ENCODE results near the gene DSTN. TPM values are rescaled to one million over a fixed set of nuclear protein-coding genes. Genes with fewer than 3 reads are reported as not detected.

The DSTN gene
- total RNA-seq, 1 donor from 2014 or later = 193 TPM

DNA sequence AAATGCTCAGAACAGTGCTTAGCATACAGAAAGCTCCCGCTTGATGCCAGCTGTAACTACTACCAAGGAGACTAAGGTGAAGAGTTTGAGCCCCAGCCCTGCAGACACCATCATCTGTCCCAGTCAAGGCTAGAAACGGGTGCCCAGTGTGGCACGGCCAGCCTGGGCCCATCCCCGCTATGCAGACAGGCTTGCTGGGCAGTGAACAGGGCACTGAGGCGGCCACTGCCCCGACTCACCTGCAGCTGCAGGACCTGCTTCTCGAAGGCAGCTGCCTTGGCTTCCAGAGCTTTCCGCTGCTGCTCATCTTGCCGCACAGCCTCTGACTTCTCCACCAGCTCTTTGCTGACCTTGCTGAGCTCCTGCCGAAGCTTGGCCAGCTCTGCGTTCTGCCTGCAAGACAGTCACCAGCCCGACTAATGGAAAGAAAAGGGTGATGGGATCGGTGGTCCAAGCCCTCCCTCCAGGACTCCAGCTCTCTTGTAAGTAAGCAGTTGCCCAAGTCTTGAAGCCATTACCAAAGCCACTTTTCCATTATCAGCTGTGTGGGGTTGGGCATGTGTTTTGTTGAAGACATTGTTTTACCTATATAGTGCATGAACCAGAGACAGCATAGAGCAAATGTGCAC is 63.5 kb downstream of the DSTN start:
- H3K36me3 Mint-ChIP-seq = peaks cover 14% of the 10 kb centered on the region
- H3K4me3 Mint-ChIP-seq = no peak overlapping the region
- TF ChIP-seq, protein P1, sequence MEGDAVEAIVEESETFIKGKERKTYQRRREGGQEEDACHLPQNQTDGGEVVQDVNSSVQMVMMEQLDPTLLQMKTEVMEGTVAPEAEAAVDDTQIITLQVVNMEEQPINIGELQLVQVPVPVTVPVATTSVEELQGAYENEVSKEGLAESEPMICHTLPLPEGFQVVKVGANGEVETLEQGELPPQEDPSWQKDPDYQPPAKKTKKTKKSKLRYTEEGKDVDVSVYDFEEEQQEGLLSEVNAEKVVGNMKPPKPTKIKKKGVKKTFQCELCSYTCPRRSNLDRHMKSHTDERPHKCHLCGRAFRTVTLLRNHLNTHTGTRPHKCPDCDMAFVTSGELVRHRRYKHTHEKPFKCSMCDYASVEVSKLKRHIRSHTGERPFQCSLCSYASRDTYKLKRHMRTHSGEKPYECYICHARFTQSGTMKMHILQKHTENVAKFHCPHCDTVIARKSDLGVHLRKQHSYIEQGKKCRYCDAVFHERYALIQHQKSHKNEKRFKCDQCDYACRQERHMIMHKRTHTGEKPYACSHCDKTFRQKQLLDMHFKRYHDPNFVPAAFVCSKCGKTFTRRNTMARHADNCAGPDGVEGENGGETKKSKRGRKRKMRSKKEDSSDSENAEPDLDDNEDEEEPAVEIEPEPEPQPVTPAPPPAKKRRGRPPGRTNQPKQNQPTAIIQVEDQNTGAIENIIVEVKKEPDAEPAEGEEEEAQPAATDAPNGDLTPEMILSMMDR (conservative IDR thresholded peaks at IDR 0.05) = no peak
- H3K9me3 Mint-ChIP-seq = no peaks in the 10 kb centered on the region
- no peak for DNase-seq (ENCODE audit: extremely low spot score, unreplicated experiment)
- no peaks in the 10 kb centered on the region for H3K27me3 Mint-ChIP-seq
- H3K4me1 Mint-ChIP-seq (ENCODE audit: unreplicated experiment) = peaks cover 11% of the 10 kb centered on the region
- H3K27ac Mint-ChIP-seq = no peak overlapping the region

DNA sequence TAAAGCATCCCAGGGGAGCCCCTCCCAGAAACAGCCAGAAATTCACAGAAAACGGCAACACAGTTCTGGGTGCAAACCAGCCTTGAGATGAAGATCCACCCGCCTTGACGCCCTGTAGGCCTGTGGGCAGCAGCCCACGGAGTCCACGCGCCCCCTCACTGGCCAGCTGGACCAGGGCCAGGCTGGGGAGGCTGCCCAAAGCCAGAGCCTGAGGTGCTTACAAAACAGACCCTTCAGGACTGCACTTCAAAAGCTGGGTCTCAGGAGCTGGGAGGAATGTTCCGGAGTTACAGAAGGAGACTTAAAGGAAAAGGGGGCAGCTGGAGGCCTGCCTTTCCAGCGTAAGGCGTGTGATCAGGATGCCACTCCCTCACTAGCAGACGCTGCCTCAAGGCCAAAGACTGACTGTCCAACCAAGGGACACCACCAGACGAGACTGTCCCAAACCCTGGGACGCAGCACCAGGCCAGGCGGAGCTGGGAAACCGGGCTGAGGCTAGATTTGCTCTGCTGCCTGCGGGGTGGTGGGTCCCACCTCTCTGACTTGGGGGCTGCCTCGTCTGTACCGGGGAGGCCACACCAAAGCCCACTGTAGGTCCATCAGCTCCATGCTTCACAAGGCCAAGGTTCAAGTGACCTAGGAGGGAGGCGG is 64.1 kb downstream of the DSTN start:
- TF ChIP-seq, protein P1 (conservative IDR thresholded peaks at IDR 0.05) = no peak
- H3K4me3 Mint-ChIP-seq = no peak overlapping the region
- peaks cover 11% of the 10 kb centered on the region for H3K4me1 Mint-ChIP-seq (ENCODE audit: unreplicated experiment)
- no peaks in the 10 kb centered on the region for H3K9me3 Mint-ChIP-seq
- no peaks in the 10 kb centered on the region for H3K27me3 Mint-ChIP-seq
- peaks cover 11% of the 10 kb centered on the region for H3K36me3 Mint-ChIP-seq
- no peak for DNase-seq (ENCODE audit: extremely low spot score, unreplicated experiment)
- no peak overlapping the region for H3K27ac Mint-ChIP-seq

DNA sequence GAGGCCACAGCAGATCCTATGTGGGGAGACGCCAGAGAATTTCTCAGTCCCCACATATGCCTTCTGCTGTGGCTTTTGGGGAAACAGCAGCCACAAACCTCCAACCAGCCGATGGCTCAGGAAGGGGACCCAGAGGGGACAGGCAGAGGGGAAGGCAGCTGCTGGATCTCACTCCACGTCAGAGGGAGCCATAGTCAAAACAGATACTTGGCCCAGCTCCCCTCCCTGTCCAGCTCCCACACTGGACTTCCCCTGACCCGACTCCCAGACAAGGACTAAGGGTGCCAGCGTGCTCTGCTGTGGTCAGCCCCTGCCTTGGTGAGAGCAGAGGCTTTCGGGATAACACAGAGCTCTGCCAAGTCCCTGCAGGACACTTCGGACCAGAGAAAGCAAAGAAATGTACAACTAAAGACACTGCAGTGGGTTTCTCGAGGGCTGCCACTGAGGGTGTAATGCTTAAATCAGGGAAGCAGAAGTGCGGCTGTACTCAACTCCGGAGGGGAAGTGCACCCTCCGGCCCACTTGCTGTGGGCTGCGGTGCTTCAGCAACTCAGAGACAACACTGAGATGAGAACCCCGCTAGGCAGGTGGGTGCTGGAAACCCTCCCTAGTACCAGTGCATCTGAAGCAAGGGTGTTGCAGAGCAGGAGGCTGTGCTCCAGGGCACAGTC is 64.9 kb downstream of the DSTN start:
- H3K27me3 Mint-ChIP-seq = no peaks in the 10 kb centered on the region
- H3K36me3 Mint-ChIP-seq = peaks cover 11% of the 10 kb centered on the region
- no peak for DNase-seq (ENCODE audit: extremely low spot score, unreplicated experiment)
- H3K4me3 Mint-ChIP-seq = no peak overlapping the region
- H3K27ac Mint-ChIP-seq = no peak overlapping the region
- TF ChIP-seq, protein P1 (conservative IDR thresholded peaks at IDR 0.05) = no peak
- peaks cover 11% of the 10 kb centered on the region for H3K4me1 Mint-ChIP-seq (ENCODE audit: unreplicated experiment)
- H3K9me3 Mint-ChIP-seq = no peaks in the 10 kb centered on the region

DNA sequence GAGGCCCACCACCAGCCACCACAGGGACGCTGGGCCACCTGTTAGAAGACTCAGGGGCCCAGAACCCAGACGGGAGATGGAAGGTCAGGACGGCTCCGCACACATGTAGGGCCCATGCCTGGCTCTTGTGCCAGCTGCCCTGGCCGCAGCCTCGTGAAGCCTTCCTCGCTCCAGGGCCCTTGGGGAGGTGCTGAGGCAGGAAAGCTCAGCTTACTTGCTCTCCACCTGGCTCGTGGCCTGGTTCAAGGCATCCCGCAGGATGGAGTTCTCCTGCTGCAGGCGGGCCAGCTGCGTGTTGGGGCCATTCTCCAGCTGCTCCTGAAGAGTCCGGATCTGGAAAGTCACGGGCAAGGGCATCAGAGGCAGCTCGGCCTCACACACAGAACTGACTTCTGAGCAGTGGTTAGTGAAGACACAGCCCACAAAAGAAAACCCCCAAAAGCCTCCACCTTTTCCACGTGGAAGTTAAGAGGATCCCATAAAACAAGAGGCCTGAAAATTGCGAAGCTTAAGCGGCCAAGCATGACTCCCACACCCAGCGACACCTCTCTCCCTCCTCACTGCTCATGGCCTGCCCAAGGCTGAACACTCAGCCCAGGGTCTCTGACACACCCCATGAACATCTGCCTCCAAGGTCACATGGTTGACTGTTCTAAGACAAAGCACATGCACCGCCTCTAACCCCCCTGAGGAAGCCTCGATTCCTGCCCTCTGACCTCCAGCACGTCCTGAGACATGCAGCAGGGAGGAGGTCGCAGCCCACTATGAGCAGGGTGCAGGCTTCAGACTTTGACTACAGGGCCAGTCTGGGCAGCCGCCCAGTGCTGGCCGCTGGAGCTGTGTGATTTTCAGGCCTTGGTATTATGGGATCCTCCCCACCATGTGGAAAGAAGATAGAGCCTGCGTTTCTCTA is 65.7 kb downstream of the DSTN start:
- Mint-ChIP-seq H3K27me3 (no peaks in the 10 kb centered on the region), H3K27ac (no peak overlapping the region), H3K9me3 (no peaks in the 10 kb centered on the region), H3K36me3 (peaks cover 12% of the 10 kb centered on the region), H3K4me1 (ENCODE audit: unreplicated experiment) (peaks cover 11% of the 10 kb centered on the region), H3K4me3 (no peak overlapping the region)
- DNase-seq (ENCODE audit: extremely low spot score, unreplicated experiment) = no peak
- TF ChIP-seq, protein P1 (conservative IDR thresholded peaks at IDR 0.05) = no peak

All from type B pancreatic cell (in vitro differentiated cells).